IPS-18c (cell line): Measurements from ENCODE around the gene TXN2.

Experiments
- H3K4me3 ChIP-seq: 2 replicates; pipeline ENCODE4 v1.7.0; 2013; ENCODE audit warnings: low read depth, mild to moderate bottlenecking, low read length, moderate library complexity; ENCODE audit not compliant: insufficient read depth
- H3K9me3 ChIP-seq: one replicate; pipeline ENCODE4 v1.6.1; 2013; ENCODE audit warnings: mild to moderate bottlenecking, low read length, moderate library complexity; ENCODE audit not compliant: control insufficient read depth, insufficient read depth

The TXN2 gene

GRCh38 chr22:36423461-36424404 is 57.7 kb downstream of the TXN2 start:
- no peaks in the 10 kb centered on the region for H3K9me3 ChIP-seq
- H3K4me3 ChIP-seq, result no peak overlapping the region

GRCh38 chr22:36422287-36423014 is 59.0 kb downstream of the TXN2 start:
- Histone ChIP-seq H3K4me3 (no peak overlapping the region), H3K9me3 (no peaks in the 10 kb centered on the region)

DNA sequence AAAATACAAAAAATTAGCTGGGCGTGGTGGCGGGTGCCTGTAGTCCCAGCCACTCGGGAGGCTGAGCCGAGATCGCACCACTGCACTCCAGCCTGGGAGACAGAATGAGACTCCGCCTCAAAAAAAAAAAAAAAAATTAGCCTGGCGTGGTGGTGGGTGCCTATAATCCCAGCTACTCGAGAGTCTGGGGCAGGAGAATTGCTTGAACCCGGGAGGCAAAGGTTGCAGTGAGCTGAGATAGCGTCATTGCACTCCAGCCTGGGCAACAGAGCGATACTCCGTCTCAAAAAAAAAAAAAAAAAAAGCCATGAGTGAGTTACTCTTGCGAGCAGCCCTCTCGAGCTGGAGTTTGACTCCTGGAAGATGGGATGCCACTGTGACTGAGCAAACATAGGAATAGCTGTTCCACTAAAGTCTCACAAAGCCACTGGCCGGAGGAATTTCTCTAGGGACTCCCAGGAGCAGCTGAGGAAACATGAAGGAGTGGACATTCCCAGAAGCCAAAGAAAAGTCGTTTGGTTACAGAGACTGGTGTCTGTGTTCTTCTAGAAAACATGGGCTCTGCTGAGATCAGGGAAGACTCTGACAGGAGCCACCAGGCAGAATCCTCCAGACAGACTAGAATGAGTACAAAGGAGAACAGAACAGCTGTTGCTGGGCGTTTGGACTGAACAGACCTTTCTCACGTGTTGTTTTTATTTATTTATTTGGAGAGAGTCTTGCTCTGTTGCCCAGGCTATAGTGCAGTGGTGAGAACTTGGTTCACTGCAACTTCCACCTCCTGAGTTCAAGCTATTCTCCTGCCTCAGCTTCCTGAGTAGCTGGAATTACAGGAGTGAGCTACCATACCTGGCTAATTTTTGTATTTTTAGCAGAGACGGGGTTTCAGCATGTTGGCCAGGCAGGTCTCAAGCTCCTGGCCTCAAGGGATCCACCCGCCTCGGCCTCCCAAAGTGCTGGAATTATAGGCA is 61.2 kb downstream of the TXN2 start:
- Histone ChIP-seq H3K9me3 (no peaks in the 10 kb centered on the region), H3K4me3 (no peak overlapping the region)

- Histone ChIP-seq H3K9me3 (no peaks in the 10 kb centered on the region), H3K4me3 (no peak overlapping the region)
These were observed 62.1 kb downstream of the TXN2 start for GRCh38 chr22:36419177-36419911.

DNA sequence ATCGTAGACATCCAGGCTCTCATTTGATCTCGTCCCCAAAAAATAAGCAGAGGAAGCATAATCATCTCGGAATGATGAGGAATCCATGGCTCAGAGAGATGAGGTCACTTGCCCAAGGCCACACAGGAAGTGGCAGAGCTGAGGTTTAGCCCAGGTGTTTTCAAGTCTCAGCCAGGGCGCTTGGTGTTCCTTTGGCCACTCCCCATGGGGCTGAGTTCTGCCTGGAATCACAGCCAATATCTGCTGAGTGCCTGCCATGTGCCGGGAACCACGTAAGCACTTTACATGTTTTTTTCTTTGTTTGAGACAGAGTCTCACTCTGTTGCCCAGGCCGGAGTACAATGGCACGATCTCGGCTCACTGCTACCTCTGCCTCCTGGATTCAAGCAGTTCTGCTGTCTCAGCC is 64.2 kb downstream of the TXN2 start:
- H3K9me3 ChIP-seq, result no peaks in the 10 kb centered on the region
- H3K4me3 ChIP-seq, result no peak overlapping the region
